Dermis blood vessel endothelial cell (primary cell): ENCODE data around the gene SNUPN. TPM values are rescaled to one million over a fixed set of nuclear protein-coding genes. Genes with fewer than 3 reads are reported as not detected.

Experiments used
- DNase-seq: peaks from one replicate; pipeline ENCODE4 v3.0.0; 2010
- total RNA-seq: library from RNA; depleted of rRNA; stranded (reverse); fragments of >200 nt; gene quantifications from 2 replicates; pipeline ENCODE4 v1.2.3, GENCODE V29; 2014

The SNUPN gene
- total RNA-seq, 1 donor from 2014 or later: 25.2 TPM

GRCh38 chr15:75653347-75653913, 27.9 kb upstream of the SNUPN start:
- no peak for DNase-seq

- DNase-seq: no peak
These were observed 26.5 kb upstream of the SNUPN start for GRCh38 chr15:75651810-75652543.

- peak; percentile 67 for DNase-seq
These were observed 25.6 kb upstream of the SNUPN start for GRCh38 chr15:75650908-75651809.

- no peak for DNase-seq
These were observed 24.3 kb upstream of the SNUPN start for GRCh38 chr15:75649848-75650247.

- no peak for DNase-seq
These were observed 23.7 kb upstream of the SNUPN start for GRCh38 chr15:75649045-75649761.

GRCh38 chr15:75648156-75649000, 22.9 kb upstream of the SNUPN start:
- DNase-seq: peak; percentile 54

- peak; percentile 80 for DNase-seq
These were observed 22.0 kb upstream of the SNUPN start, which contains the start of gene SNX33 for GRCh38 chr15:75647370-75648155. TSS of gene SNX33 (plus strand) at chr15:75647912. CDS start at chr15:75649103, 1,191 bp downstream.

GRCh38 chr15:75646944-75647364, 21.4 kb upstream of the SNUPN start:
- DNase-seq: no peak

GRCh38 chr15:75646112-75646943, 20.8 kb upstream of the SNUPN start:
- DNase-seq: no peak

- no peak for DNase-seq
These were observed 18.9 kb upstream of the SNUPN start for GRCh38 chr15:75644376-75644775.

GRCh38 chr15:75641603-75642002, 16.1 kb upstream of the SNUPN start:
- no peak for DNase-seq

GRCh38 chr15:75641179-75641503, 15.6 kb upstream of the SNUPN start:
- no peak for DNase-seq

GRCh38 chr15:75640483-75641178, 15.1 kb upstream of the SNUPN start:
- DNase-seq: peak; percentile 71

- peak; percentile 98 for DNase-seq
These were observed 14.4 kb upstream of the SNUPN start, which contains the start of gene IMP3 for GRCh38 chr15:75639709-75640482. TSS of gene IMP3 (minus strand) at chr15:75640224. CDS start at chr15:75640168, 56 bp downstream.

- peak; percentile 56 for DNase-seq
These were observed 13.7 kb upstream of the SNUPN start for GRCh38 chr15:75639191-75639708.

GRCh38 chr15:75637245-75638009, 11.9 kb upstream of the SNUPN start:
- DNase-seq: no peak

- DNase-seq: no peak
These were observed 10.5 kb upstream of the SNUPN start for GRCh38 chr15:75636026-75636425.
